Measurements from ENCODE around the gene DBF4B.

DNA sequence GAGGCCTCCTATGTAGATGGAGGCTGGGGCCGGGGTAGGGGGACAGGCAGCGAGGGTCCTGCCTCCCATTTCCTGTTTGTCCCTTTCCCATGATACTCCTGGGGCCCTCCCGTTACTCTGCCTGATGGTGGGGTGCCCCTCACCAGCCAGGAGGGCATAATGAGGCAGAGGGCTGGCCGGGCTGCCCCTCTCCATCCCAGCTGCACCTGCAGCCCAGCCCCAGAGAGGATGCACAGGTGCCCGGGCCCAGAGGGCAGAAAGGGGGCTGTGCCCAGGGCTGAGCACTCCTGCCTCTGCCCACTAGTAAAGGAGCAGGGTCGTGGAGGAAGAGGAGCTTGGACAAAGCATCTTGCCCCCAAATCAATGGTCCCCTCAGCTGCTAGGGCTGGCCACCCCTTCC lies 60.8 kb downstream of the DBF4B start:
- TF ChIP-seq, protein P1, sequence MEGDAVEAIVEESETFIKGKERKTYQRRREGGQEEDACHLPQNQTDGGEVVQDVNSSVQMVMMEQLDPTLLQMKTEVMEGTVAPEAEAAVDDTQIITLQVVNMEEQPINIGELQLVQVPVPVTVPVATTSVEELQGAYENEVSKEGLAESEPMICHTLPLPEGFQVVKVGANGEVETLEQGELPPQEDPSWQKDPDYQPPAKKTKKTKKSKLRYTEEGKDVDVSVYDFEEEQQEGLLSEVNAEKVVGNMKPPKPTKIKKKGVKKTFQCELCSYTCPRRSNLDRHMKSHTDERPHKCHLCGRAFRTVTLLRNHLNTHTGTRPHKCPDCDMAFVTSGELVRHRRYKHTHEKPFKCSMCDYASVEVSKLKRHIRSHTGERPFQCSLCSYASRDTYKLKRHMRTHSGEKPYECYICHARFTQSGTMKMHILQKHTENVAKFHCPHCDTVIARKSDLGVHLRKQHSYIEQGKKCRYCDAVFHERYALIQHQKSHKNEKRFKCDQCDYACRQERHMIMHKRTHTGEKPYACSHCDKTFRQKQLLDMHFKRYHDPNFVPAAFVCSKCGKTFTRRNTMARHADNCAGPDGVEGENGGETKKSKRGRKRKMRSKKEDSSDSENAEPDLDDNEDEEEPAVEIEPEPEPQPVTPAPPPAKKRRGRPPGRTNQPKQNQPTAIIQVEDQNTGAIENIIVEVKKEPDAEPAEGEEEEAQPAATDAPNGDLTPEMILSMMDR (IDR thresholded peaks at IDR 0.05), result no peak
- TF ChIP-seq EP300 (IDR thresholded peaks at IDR 0.05) (no peak), POLR2A (IDR thresholded peaks at IDR 0.05) (no peak)

Data from tibial nerve (tissue), 4 donors.